LNCAP (cell line): Measurements from ENCODE around the gene TPM4.

Source experiments
- CTCF ChIP-seq: fragments of 450-650 bp; IDR thresholded peaks from 2 replicates; pipeline ENCODE4 v1.5.1; 2017; ENCODE audit warnings: mild to moderate bottlenecking

TPM4 gene

DNA sequence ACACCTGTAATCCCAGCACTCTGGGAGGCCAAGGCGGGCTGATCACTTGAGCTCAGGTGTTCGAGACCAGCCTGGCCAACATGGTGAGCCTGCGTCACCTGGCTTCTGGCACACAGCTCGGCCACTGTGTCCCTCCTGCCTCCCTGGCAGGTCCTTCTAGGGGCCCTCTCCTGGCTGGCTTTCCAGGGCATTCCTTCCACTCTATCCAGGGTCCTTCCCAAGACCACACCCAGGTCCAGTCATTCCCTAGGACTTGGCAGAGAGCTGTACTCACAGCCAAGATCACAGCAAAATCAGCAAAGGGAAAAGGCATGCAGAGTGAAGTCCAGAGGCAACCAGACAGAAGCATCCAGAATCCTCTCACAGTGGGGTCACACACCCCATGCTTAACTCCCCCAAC, 57.5 kb downstream of the TPM4 start:
- TF ChIP-seq CTCF = no peak

- no peak for TF ChIP-seq CTCF
Observed at GRCh38 chr19:16134510-16134909, 58.2 kb downstream of the TPM4 start.

DNA sequence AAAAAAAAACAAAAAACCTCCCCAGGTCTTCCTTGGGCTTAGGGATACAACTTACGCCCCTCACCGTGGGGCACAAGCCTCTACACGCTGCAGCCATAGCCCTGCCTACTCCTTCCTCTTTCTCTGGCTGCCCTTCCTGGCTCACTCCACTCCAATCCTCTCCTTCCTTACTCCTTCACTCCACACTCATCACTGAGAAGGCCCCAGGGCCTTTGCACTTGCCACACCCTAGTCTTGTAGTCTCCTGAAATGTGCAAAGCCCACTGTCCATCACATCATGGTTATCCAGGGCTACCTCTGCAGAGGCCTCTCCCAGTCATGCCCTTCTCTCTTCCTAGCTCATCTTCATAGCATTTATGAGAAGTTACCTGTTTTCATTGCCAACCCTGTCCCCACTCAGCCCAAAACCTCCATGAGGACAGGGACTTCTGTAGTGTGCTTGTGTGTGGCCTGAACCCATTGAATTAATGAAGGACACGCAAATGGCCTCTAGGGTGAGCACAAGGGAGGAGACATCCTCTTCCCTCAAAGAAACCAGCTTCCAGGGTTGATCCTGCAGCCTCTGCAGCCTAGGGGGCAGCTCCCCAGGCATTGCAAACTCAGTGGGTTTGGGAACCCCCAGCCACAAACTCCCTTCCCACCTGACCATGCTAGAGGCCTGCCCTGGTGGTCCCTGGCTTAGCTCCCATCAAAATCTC, 59.3 kb downstream of the TPM4 start:
- no peak for TF ChIP-seq CTCF

DNA sequence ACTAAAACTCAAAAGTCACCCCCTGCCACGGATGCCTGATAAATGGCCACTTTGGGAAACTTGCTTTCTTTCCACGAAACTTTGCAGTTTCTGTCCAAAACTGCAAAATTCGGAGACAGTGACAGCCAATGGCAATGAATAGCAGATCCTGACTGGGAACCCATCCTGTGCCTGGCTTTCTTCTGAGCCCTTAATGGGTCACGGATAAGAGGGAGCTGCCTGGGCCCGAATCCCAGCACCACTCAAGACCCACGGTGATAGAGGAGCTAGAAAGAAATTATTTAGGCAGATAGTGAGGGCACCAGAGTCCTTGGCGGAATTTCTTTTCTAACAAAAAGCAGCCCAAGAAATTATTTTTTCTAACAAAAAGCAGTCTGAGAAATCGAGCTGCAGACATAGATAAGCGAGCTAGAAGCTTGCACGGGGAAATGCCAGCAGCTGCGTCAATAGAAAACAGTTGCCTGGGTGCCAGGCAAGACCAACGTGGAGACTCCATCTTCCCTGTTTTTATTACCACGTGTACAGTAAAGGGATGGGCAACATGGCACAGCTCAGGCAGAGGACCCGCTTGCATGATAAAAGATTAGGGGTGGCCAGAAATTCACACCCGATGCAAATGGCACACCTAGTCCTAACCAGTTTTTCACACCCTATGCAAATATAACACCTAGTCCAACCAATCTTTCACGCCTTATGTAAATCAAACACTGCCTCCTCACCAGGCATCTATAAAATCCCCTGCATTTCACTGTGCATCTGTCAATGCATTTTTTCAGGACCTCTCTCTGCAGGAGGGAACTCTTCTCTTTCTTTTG, 60.1 kb downstream of the TPM4 start:
- no peak for TF ChIP-seq CTCF

DNA sequence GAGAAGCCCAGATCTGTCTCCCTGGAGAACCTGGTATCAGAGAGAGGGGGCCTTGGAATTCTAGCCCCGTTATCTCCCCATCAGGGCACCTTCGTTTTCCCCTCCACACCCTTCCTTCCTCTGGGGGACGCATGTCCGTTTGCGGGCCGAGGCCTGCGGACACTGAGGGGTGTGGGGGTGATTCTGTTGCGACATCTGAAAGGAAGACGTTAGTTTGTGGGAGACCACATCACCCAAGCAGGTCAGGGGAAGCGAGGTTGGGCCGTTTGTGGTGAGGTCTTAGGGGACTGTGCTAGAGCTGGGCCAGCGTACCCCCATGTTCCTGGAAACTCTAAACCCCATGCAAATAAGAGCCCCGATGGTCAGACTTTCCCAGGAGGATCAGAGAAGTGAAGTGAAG, 63.5 kb downstream of the TPM4 start:
- no peak for TF ChIP-seq CTCF

GRCh38 chr19:16141043-16141442, 64.7 kb downstream of the TPM4 start:
- TF ChIP-seq CTCF = no peak

DNA sequence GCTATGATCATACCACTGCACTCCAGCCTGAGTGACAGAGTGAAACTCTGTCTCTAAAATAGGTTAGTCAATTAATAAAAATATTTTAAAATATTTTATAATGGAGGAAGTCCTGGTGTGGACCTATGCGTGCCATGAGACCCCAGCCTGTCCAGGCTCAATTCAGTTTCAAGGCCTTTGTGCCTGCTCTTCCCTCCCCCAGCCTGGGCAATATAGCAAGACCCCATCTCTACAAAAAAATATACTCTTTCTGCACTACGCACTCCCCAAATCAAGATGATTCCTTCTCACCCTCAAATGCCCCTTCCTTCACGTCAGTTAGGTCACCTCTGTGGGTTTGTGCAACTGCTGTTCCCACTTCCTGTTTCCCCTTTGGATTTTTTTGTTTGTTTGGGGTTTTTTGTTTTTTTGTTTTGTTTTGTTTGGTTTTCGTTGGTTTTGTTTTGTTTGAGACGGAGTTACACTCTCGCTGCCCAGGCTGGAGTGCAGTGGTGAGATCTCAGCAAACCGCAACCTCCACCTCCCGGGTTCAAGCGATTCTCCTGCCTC, 65.8 kb downstream of the TPM4 start:
- TF ChIP-seq CTCF = no peak
